HG03460 (cell line): ENCODE data around the gene C6orf89.
"Not testable (repeated sequence)": the region's sequence is repeated elsewhere in the genome, so short reads cannot be mapped to it uniquely, and the experiment has no call there.

ENCODE experiments used
- ATAC-seq: cut with Tn5 transposase; IDR thresholded peaks from one replicate; pipeline ENCODE4 v1.9.1; 2021; ENCODE audit not compliant: unreplicated experiment

Gene C6orf89

DNA sequence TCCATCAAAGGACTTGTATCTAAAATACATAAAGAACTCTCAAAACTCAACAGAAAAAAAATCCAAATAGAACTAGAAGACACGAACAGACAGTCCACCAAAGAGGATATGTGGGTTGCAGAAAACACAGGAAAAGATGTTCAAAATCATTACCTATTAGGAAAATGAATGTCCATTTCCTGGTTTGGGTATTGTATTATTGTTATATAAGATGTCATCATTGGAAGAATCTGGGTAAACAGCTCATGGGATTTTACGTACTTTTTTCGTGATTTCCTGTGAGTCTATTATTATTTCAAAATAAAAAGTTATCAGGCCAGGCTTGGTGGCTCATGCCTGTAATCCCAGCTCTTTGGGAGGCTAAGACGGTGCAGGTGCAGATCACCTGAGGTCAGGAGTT lies 59.5 kb downstream of the C6orf89 start:
- no peak for ATAC-seq

DNA sequence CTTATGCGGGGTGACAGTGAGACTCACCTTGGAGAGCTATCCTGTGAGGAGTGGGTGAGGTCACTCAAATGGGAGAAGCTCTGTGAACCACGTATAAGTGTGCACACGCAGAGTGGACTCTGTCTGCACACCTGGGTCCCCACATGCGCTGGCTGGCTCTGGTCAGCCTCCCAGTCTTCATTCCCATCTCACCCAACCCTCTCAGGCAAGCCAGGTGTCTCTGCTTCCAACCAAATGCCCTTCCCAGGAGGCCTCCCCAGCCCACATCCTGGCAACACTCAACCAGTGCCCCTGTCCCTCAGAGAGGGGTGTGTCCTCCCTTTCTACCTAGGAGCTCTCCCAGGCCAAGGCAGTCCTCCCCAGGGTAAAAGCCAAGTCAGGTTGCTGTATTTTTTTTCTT lies 60.8 kb downstream of the C6orf89 start:
- ATAC-seq: no peak

DNA sequence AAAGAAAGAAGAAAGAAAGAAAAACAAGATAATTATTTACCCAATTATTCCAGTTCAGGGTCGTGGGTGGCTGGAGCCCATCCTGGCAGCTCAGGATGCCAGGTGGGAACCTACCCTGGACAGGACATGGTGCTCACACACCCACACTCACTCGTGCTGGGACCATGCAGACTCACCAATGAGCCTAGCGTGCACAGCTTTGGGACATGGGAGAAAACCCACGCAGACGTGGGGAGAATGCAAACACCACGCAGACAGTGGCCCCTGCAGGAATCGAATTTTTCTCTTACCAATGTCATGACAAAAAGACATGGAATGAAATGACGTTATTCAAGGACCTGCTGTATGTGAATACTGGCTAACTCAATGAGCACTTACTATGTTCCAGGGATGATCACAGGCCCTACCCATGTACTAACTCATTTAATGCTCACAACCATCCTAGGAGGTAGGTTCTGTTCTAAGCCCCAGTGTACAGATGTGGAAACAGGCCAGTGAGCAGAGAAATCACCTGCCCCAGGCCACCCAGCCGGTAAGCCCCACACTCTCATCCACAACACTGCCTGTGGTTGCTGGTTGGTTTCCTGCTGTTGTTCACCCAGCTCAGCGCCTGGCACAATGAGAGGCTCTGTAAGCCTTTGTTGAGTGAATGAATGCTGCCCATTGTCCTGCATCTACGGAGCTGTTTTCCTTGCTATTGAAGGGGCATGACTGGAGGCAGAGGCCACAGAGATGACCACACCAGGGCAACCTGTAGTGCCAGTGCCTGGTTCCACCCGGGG lies 62.0 kb downstream of the C6orf89 start:
- ATAC-seq: no peak

DNA sequence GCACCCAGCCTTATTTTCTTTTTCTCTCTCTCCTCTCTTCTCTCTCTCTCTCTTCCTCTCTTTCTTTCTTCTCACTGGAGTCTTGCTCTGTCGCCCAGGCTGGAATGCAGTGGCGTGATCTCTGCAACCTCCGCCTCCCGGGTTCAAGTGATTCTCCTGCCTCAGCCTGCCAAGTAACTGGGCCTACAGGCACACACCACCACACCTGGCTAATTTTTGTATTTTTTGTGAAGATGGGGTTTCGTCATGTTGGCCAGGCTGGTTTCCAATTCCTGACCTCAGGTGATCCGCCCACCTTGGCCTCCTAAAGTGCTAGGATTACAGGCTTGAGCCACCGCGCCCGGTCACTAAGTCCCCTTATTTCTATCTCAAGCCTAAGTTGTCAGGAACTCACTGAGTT lies 63.3 kb downstream of the C6orf89 start:
- ATAC-seq: not testable (repeated sequence)

DNA sequence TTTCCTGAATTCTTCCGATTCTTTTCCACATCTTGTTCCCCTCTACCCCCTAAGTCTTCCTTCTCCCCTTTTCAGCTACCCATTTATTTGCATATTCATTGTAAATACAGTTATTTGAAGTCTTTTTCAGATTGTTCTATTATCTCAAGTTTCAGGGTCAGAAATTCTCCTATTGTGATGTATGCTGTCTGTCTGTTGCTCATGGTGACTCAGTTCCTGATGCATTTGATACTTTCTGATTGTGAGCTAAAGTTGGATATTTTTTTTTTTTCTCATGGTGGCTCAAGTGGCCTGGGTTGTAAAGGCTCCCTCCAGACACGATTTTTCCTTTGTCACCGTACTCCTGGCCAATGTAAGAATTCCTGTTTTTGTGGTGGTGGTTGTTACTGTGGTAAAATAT lies 63.9 kb downstream of the C6orf89 start:
- ATAC-seq: no peak

DNA sequence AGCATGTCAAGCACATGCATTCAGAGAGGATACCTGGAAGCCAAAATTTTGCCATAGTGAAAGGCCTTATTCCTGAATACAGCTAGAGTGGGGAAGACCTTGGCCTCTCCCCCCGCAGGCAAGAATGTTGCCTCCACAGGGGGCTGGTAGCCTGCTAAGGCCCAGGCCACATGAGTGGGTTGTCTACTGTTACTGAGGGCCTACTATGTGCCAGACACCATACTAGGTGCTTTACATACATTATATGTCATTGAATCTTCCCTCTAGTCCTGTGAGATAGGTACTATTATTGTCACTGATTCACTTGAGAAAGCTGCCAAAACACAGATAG lies 68.1 kb downstream of the C6orf89 start:
- no peak for ATAC-seq

DNA sequence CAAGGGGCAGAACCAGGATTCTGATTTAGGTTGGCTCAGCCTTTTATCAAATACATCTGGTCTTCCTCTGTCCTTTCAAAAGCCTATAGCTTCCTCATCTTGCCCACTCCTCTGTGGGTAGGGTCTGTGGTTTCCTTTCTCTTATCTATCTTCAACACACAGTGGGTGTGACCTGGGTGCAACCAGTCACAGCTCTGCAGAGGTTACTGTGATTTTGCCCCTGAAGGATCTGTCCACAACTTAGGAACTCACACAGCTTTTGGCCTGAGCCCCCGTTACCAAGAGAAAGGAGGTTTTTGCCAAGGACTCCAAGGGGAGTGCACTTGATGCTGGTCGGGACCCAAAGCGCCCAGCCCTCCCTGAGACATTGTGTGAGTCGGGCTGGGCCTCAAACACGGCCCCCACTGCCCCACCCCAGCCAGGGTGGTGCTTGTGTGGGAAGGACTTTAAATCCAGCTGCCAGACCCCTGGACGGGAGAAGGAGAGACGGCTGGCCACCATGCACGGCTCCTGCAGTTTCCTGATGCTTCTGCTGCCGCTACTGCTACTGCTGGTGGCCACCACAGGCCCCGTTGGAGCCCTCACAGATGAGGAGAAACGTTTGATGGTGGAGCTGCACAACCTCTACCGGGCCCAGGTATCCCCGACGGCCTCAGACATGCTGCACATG lies 68.6 kb downstream of the C6orf89 start, which contains the start of gene PI16:
PI16 (plus strand) TSS at position 477 of the 670 bp plus-strand sequence; CDS start at position 500, 23 bp downstream.
- ATAC-seq: no peak

DNA sequence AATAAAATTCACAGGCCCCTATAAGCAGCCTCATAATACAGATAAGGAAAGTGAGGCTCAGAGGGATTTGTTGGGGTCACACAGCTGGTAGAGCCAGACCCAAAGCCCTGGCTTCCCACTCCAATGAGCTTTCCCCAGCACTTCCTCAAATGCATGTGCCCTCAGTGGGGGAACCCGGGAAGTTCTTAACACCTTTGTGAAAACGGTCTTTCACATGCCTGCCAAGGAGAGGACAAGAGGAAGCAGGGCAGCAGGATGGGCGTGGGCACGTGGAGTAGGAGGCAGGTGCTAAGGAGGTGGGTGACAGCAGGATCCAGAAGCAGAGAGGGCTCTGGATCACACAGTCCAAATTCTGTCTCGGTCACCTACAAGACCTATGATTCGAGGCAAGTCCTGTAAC lies 69.4 kb downstream of the C6orf89 start:
- no peak for ATAC-seq

DNA sequence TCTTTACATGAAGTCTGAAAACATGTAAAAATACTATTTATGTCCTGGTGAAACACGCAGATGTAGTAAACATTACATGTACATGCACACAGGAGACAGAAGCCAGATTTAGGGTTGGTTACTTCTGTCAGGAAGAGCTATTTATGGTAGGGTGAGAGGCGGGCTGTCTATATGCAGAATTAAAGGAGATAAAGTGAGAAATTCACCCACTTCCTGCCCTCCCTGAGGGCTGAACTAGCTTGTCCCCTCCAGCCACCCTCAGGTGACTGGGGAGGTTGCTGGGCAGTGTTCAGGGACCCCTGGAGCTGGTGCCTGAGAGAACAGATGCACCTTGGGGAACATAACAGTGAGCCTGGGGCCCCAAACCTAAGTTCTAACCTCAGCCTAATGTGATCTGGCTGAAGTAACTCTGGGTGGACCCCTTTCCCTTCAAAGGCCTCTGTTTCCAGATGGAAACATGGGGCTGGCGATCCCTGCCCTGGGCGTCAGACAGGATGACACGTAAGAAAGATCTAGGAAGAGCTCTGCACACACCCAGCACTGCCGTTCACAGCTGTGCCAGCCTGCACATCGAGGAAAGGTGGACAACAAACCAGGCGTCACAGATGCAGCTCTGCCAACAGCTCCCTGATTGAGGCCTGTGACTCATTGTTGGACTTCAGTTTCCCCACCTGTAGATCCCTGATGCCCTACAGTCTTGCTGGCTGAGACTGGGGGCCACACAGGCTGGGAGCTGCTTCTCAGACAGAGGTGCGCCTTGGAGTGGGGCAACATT lies 70.1 kb downstream of the C6orf89 start:
- no peak for ATAC-seq

DNA sequence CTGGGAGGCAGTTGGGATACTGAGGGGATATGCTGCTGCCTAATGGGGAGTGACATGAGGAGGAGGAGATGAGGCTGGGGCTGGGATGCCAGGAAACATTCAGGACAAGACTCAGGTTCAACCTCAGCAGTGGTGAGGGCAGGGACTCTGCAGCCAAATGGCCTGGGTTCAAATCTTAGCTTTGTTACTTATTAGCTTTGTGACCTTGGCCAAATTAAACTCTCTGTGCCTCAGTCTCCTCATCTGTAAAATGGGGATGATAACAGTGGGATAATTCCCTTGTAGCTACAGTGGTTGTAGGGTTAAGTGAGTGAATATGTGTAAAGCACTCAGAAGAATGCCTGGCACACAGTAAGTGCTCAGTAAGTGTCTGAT lies 70.7 kb downstream of the C6orf89 start:
- ATAC-seq: no peak

DNA sequence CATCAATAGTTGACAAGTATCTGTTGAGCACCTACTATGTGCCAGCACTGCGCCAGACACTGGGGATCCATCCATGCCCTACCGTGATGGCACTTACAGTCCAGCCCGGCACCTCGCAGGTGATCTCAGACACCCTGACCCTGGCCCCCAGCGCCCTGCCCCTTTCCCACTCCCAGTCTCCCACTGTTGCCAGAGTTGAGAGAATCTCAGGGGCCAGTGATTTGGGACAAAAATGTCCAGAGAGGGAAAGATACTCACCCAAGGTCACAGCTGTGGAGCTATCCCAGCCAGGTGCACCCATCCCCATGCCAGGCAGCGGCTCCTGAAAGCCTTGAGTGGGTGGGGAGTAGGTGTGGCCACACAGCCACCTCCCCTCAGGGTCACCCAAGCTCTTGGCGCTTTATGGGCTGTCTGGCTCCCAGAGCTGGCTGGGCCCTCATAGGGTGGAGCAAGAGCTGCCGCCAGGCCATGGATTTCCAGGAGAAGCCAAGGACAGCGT lies 72.1 kb downstream of the C6orf89 start:
- ATAC-seq: no peak

DNA sequence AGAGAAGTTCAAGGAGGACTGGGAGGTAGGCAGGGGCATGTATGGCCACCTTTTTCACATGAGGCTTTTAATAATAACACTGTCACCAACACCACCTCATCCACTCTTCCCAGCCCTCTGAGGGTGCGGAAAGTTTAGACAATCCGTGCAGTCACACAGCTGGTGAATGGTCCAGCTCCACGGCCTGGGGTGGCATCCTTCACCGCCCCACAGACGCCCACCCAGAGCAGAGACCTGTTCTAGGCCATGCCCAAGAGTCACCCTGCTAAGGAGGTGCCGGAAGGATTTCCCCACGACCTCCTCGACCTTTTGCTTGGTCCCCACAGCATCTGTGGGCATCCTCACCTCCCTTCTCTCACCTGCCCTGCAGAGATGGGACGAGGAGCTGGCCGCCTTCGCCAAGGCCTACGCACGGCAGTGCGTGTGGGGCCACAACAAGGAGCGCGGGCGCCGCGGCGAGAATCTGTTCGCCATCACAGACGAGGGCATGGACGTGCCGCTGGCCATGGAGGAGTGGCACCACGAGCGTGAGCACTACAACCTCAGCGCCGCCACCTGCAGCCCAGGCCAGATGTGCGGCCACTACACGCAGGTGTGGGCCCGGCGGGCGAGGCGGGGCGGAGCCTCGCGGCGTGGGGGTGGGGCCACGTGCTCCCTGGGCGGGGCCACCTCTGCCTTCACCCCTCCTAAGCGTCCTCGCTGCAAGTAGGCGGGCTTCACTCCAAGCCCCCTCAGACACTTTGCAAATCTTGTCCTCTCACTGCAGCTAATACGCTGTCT lies 73.2 kb downstream of the C6orf89 start:
- no peak for ATAC-seq

DNA sequence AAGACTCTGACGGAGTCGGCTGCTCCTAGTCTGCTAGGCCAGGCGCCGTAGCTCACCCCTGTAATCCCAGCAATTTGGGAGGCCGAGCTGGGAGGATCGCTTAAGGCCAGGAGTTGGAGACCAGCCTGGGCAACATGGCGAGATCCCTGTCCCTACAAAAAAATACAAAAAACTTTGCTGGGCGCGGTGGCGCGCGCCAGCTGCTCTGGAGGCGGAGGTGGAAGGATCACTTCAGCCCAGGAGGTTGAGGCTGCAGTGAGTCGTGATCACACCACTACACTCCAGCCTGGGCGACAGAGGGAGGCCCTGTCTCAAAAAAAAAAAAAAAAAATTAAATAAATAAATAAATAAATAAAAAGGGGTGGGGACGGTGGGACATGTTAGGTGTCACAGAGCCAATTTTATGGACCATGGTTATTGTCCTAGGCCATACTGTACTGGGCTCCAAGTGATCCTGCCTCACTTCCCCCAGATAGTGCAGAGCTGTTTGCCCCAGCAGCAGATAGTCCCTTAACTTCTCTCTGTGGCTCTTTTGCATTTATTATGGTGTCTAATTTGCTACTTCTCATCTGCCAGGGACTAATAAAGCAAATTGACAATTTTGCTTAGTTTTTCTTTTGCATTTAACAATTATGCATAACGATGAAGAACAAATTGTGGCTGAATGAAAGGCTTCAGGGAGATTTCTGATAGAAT lies 74.0 kb downstream of the C6orf89 start:
- no peak for ATAC-seq

DNA sequence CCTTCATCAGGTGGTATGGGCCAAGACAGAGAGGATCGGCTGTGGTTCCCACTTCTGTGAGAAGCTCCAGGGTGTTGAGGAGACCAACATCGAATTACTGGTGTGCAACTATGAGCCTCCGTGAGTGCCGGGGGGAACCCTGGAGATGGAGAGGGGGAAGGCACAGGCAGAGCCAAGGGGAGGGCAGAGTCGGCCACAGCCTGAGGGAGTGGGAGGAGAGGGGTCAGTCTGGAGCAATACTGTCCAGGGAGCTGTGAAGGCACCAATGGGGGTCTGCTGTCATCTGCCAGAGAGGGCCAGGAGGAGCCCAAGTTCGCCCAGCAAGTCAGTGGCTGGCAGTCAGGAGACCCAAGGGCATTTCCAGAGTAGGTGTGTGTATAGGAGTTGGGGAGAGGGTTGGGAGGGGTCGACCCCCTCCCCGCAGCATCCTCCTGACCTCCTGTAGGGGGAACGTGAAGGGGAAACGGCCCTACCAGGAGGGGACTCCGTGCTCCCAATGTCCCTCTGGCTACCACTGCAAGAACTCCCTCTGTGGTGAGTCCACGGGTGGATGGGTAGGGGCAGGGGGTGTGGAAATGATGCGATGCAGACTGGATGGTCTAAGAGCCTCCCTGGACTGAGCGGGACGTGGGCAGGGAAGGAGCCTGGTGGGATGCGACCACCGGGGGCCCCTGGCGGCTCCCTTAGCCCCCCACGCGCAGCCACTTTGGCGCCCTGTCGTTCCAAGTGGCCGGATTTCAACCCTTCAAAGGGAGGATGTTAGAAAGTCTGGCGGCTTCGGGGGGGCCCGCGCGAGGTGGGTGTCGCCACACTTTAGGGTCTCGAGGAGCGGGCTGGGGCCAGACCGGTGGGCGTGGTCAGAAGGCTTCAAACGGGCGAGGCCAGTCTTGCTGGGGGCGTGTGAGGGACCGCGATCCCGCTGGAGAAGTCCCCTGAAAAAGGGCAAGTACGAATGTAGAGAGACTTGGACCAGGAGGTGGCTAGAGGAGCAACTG lies 76.0 kb downstream of the C6orf89 start:
- no peak for ATAC-seq

DNA sequence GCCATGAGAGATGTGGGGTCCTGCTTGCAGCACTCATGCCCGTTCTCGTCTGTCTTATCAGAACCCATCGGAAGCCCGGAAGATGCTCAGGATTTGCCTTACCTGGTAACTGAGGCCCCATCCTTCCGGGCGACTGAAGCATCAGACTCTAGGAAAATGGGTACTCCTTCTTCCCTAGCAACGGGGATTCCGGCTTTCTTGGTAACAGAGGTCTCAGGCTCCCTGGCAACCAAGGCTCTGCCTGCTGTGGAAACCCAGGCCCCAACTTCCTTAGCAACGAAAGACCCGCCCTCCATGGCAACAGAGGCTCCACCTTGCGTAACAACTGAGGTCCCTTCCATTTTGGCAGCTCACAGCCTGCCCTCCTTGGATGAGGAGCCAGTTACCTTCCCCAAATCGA lies 77.1 kb downstream of the C6orf89 start:
- no peak for ATAC-seq

DNA sequence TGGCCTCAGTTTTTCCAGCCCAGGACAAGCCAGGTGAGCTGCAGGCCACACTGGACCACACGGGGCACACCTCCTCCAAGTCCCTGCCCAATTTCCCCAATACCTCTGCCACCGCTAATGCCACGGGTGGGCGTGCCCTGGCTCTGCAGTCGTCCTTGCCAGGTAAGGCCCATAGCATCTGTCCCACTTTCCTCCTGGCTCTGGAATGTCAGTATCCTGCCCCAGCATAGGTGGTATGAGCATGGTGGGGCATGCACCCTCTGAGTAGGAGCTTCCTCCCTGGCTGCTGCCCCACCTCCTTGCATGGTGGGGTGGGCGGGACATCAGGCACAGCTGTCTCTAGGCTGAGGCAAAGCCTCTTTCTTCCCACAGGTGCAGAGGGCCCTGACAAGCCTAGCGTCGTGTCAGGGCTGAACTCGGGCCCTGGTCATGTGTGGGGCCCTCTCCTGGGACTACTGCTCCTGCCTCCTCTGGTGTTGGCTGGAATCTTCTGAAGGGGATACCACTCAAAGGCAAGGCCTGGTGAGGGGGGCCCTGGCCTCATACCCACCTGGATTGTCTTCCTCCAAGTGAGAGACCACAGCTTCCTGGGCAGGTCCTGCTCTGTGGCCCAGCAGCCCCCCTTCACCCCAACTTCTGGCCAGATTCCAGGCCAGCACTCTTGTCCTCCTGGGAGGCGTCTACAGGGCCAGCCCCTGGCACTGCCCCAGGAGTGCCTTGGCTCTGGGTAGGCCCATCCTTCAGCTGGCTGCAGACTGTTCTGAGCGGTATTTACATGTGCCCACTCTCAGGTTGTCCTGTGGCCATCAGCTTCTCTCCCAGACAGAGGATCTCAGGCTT lies 77.9 kb downstream of the C6orf89 start:
- no peak for ATAC-seq

DNA sequence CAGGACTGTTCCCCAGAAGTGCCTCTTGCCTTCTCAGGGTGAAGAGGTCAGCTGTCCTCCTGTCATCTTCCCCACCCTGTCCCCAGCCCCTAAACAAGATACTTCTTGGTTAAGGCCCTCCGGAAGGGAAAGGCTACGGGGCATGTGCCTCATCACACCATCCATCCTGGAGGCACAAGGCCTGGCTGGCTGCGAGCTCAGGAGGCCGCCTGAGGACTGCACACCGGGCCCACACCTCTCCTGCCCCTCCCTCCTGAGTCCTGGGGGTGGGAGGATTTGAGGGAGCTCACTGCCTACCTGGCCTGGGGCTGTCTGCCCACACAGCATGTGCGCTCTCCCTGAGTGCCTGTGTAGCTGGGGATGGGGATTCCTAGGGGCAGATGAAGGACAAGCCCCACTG lies 78.6 kb downstream of the C6orf89 start:
- ATAC-seq: no peak

DNA sequence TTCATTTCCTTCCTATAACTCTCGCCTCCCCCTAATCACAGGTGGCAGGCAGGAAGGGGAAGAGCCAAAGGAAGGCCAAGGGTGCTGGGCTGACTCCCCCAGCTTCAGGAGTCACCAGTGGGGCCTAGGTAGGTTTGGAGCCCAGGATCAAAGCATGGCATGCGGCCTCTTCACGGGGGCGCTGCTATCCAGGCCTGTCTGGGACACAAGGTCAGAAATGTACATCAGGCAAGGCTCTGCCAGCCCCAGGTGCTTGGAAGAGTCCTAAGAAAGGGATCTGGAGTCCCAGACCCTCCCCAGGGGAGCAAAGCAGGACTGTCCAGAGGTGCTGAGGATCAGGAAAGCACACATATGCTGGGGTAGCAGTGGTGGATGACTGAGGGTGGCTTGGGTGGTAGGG lies 79.2 kb downstream of the C6orf89 start:
- ATAC-seq: no peak
